Liver (tissue), 3 donors: ENCODE measurements around the gene NOL4L.

Source experiments
- CTCF ChIP-seq: fragments of 150-350 bp; IDR thresholded peaks from 2 replicates; pipeline ENCODE4 v1.5.1; 2017; ENCODE audit warnings: improper control_type of control experiment, low read depth, low read length; ENCODE audit not compliant: missing input control
- EGR1 ChIP-seq, 2 donors: IDR thresholded peaks; 2 replicates each; pipeline ENCODE4 v1.6.1; 2016 to 2018; ENCODE audit warnings: antibody characterized with exemption in 2 of 2, low read depth in 2 of 2
- HNF4A ChIP-seq, 2 donors: conservative IDR thresholded peaks; 2 replicates each; pipeline ENCODE4 v1.6.1; 2016; ENCODE audit warnings: antibody characterized with exemption in 2 of 2, mild to moderate bottlenecking in 2 of 2
- JUND ChIP-seq, 2 donors: IDR thresholded peaks; 2 replicates each; pipeline ENCODE4 v1.6.1; 2016; ENCODE audit warnings: antibody characterized with exemption in 2 of 2
- RAD21 ChIP-seq, 2 donors: IDR thresholded peaks; 2 replicates each; pipeline ENCODE4 v1.6.1; 2016; ENCODE audit warnings: antibody characterized with exemption in 2 of 2, mild to moderate bottlenecking in 2 of 2
- RXRA ChIP-seq, 2 donors: IDR thresholded peaks; 2 replicates each; pipeline ENCODE4 v1.6.1; 2017 to 2018; ENCODE audit warnings: antibody characterized with exemption in 2 of 2, mild to moderate bottlenecking in 1 of 2
- SP1 ChIP-seq: IDR thresholded peaks from 2 replicates; pipeline ENCODE4 v1.6.1; 2018; ENCODE audit warnings: antibody characterized with exemption, mild to moderate bottlenecking
- TAF1 ChIP-seq: conservative IDR thresholded peaks from 2 replicates; pipeline ENCODE4 v1.6.1; 2016; ENCODE audit warnings: antibody characterized with exemption, mild to moderate bottlenecking
- YY1 ChIP-seq: IDR thresholded peaks from 2 replicates; pipeline ENCODE4 v1.6.1; 2016; ENCODE audit warnings: antibody characterized with exemption, mild to moderate bottlenecking
- TF ChIP-seq, protein P1 (sequence below): IDR thresholded peaks from 2 replicates; pipeline ENCODE4 v1.6.1; 2016; ENCODE audit warnings: antibody characterized with exemption
- TF ChIP-seq, protein P2 (sequence below): IDR thresholded peaks from 2 replicates; pipeline ENCODE4 v1.6.1; 2016; ENCODE audit warnings: antibody characterized with exemption
- TF ChIP-seq, protein P3 (sequence below): IDR thresholded peaks from 2 replicates; pipeline ENCODE4 v1.6.1; 2016; ENCODE audit warnings: antibody characterized with exemption, mild to moderate bottlenecking
- donor health status: healthy.
- donor health status: healthy.

GRCh38 chr20:32458061-32458836, 126.9 kb downstream of the NOL4L start:
- TF ChIP-seq, protein P1, sequence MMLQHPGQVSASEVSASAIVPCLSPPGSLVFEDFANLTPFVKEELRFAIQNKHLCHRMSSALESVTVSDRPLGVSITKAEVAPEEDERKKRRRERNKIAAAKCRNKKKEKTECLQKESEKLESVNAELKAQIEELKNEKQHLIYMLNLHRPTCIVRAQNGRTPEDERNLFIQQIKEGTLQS: no peak
- no peak for TF ChIP-seq RAD21 (IDR thresholded peaks at IDR 0.05)
- no peak for TF ChIP-seq HNF4A (conservative IDR thresholded peaks at IDR 0.05)
- TF ChIP-seq EGR1 (IDR thresholded peaks at IDR 0.05; ENCODE audit: low read depth in 2 of 2): no peak
- TF ChIP-seq CTCF: no peak
- no peak for TF ChIP-seq TAF1
- TF ChIP-seq, protein P2, sequence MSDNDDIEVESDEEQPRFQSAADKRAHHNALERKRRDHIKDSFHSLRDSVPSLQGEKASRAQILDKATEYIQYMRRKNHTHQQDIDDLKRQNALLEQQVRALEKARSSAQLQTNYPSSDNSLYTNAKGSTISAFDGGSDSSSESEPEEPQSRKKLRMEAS: no peak
- TF ChIP-seq, protein P3, sequence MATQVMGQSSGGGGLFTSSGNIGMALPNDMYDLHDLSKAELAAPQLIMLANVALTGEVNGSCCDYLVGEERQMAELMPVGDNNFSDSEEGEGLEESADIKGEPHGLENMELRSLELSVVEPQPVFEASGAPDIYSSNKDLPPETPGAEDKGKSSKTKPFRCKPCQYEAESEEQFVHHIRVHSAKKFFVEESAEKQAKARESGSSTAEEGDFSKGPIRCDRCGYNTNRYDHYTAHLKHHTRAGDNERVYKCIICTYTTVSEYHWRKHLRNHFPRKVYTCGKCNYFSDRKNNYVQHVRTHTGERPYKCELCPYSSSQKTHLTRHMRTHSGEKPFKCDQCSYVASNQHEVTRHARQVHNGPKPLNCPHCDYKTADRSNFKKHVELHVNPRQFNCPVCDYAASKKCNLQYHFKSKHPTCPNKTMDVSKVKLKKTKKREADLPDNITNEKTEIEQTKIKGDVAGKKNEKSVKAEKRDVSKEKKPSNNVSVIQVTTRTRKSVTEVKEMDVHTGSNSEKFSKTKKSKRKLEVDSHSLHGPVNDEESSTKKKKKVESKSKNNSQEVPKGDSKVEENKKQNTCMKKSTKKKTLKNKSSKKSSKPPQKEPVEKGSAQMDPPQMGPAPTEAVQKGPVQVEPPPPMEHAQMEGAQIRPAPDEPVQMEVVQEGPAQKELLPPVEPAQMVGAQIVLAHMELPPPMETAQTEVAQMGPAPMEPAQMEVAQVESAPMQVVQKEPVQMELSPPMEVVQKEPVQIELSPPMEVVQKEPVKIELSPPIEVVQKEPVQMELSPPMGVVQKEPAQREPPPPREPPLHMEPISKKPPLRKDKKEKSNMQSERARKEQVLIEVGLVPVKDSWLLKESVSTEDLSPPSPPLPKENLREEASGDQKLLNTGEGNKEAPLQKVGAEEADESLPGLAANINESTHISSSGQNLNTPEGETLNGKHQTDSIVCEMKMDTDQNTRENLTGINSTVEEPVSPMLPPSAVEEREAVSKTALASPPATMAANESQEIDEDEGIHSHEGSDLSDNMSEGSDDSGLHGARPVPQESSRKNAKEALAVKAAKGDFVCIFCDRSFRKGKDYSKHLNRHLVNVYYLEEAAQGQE: no peak
- no peak for TF ChIP-seq SP1
- no peak for TF ChIP-seq YY1
- TF ChIP-seq RXRA (IDR thresholded peaks at IDR 0.05): no peak
- TF ChIP-seq JUND (IDR thresholded peaks at IDR 0.05): no peak
